HEK293 (cell line): ENCODE results near the gene VWF.

Experiments
- CTCF ChIA-PET: fragments of 350-600 bp; formaldehyde crosslinking; extraction: SDS; loops from one replicate; lab custom pipeline; 2021; ENCODE audit warnings: antibody characterized with exemption; lab: Yijun Ruan, JAX
- POLR2A ChIA-PET: fragments of 300-600 bp; formaldehyde crosslinking; extraction: SDS; loops from one replicate; lab custom pipeline; 2020; ENCODE audit warnings: antibody characterized with exemption, inconsistent platforms; lab: Yijun Ruan, JAX
- H3K27ac ChIP-seq: fragments of 200-500 bp; sonication (Bioruptor generic); 2 replicates; pipeline ENCODE4 v1.5.1; 2014; ENCODE audit warnings: low read depth, low read length, control low read depth, inconsistent platforms; ENCODE audit errors: extremely low read depth
- H3K36me3 ChIP-seq, 2 experiments: fragments of 200-500 bp in 1 of 2; sonication (Bioruptor generic) in 1 of 2; 1 replicate in 1 of 2; 2 replicates in 1 of 2; pipeline ENCODE4 v1.5.1; 2014 to 2017; ENCODE audit warnings: inconsistent platforms in 2 of 2, low read length in 2 of 2; ENCODE audit not compliant: control insufficient read depth in 2 of 2, insufficient read depth in 1 of 2
- H3K4me1 ChIP-seq: fragments of 200-500 bp; sonication (Bioruptor generic); 2 replicates; pipeline ENCODE4 v1.5.1; 2014; ENCODE audit warnings: mild to moderate bottlenecking, low read length, inconsistent platforms; ENCODE audit not compliant: control insufficient read depth, insufficient read depth
- H3K4me3 ChIP-seq: 2 replicates; pipeline ENCODE4 v1.5.1; 2011; ENCODE audit warnings: low read depth, mild to moderate bottlenecking, control low read depth, low read length, moderate library complexity
- H3K9me3 ChIP-seq: fragments of 200-500 bp; sonication (Bioruptor generic); 2 replicates; pipeline ENCODE4 v1.5.1; 2014; ENCODE audit warnings: low read depth, low read length, inconsistent platforms; ENCODE audit not compliant: control insufficient read depth, insufficient read depth
- KLF8 ChIP-seq: fragments of 450-650 bp; formaldehyde crosslinking; IDR thresholded peaks from 2 replicates; pipeline ENCODE4 v1.5.1; 2016; ENCODE audit warnings: missing biosample characterization, missing genetic modification characterization
- SETDB1 ChIP-seq: IDR thresholded peaks from one replicate; pipeline ENCODE4 v1.6.1; 2017; ENCODE audit warnings: mild to moderate bottlenecking, low read length, moderate library complexity, mixed read lengths; ENCODE audit not compliant: insufficient read length
- ZNF140 ChIP-seq: fragments of 450-650 bp; formaldehyde crosslinking; IDR thresholded peaks from 2 replicates; pipeline ENCODE4 v1.5.1; 2016; ENCODE audit warnings: missing biosample characterization, missing genetic modification characterization
- ZNF174 ChIP-seq: fragments of 450-650 bp; formaldehyde crosslinking; IDR thresholded peaks from 2 replicates; pipeline ENCODE4 v1.5.0; 2017; ENCODE audit warnings: missing biosample characterization, mild to moderate bottlenecking, missing genetic modification characterization
- ZNF184 ChIP-seq: fragments of 450-650 bp; IDR thresholded peaks from 2 replicates; pipeline ENCODE4 v1.5.1; 2018; ENCODE audit warnings: missing biosample characterization, mild to moderate bottlenecking, missing genetic modification characterization
- ZNF221 ChIP-seq: fragments of 450-650 bp; formaldehyde crosslinking; IDR thresholded peaks from 2 replicates; pipeline ENCODE4 v1.5.1; 2017; ENCODE audit warnings: missing biosample characterization, missing genetic modification characterization, borderline replicate concordance
- ZNF274 ChIP-seq, 2 experiments: fragments of 200-500 bp in 1 of 2; fragments of 450-650 bp in 1 of 2; sonication (Bioruptor generic) in 1 of 2; formaldehyde crosslinking in 1 of 2; IDR thresholded peaks; 2 replicates each; pipeline versions ENCODE4 v1.5.1 to v1.6.1; 2014 to 2016; ENCODE audit warnings: borderline replicate concordance in 1 of 2, inconsistent platforms in 1 of 2, low read length in 1 of 2, missing biosample characterization in 1 of 2, missing genetic modification characterization in 1 of 2
- ZNF473 ChIP-seq: fragments of 450-650 bp; formaldehyde crosslinking; IDR thresholded peaks from 2 replicates; pipeline ENCODE4 v1.5.1; 2017; ENCODE audit warnings: missing biosample characterization, missing genetic modification characterization
- ZNF610 ChIP-seq: fragments of 450-650 bp; formaldehyde crosslinking; IDR thresholded peaks from 2 replicates; pipeline ENCODE4 v1.5.1; 2016; ENCODE audit warnings: missing biosample characterization, missing genetic modification characterization, borderline replicate concordance
- ZNF658 ChIP-seq: fragments of 450-650 bp; formaldehyde crosslinking; IDR thresholded peaks from 2 replicates; pipeline ENCODE4; 2016; ENCODE audit warnings: missing biosample characterization, missing genetic modification characterization
- ZNF677 ChIP-seq: fragments of 450-650 bp; IDR thresholded peaks from 2 replicates; pipeline ENCODE4 v1.5.0; 2018; ENCODE audit warnings: missing biosample characterization, mild to moderate bottlenecking, missing genetic modification characterization, moderate library complexity
- ZNF785 ChIP-seq: fragments of 450-650 bp; formaldehyde crosslinking; IDR thresholded peaks from 2 replicates; pipeline ENCODE4 v1.5.1; 2016; ENCODE audit warnings: missing biosample characterization, missing genetic modification characterization
- ZNF843 ChIP-seq: fragments of 450-650 bp; formaldehyde crosslinking; IDR thresholded peaks from 2 replicates; pipeline ENCODE4 v1.5.1; 2016; ENCODE audit warnings: missing biosample characterization, missing genetic modification characterization
- ZSCAN30 ChIP-seq: fragments of 450-650 bp; IDR thresholded peaks from 2 replicates; pipeline ENCODE4 v1.5.1; 2018; ENCODE audit warnings: missing biosample characterization, mild to moderate bottlenecking, missing genetic modification characterization, moderate library complexity
- TF ChIP-seq, protein P1 (sequence below): fragments of 450-650 bp; formaldehyde crosslinking; IDR thresholded peaks from 2 replicates; pipeline ENCODE4 v1.5.1; 2016; ENCODE audit warnings: missing biosample characterization, missing genetic modification characterization
- TF ChIP-seq, protein P2 (sequence below): fragments of 450-650 bp; formaldehyde crosslinking; IDR thresholded peaks from 2 replicates; pipeline ENCODE4 v1.5.1; 2016; ENCODE audit warnings: missing biosample characterization, missing genetic modification characterization, borderline replicate concordance
- TF ChIP-seq, protein P3 (sequence below): fragments of 450-650 bp; formaldehyde crosslinking; optimal IDR thresholded peaks from 2 replicates; pipeline ENCODE3; 2016; ENCODE audit warnings: missing biosample characterization, mild to moderate bottlenecking, missing genetic modification characterization
- TF ChIP-seq, protein P4 (sequence below): fragments of 450-650 bp; formaldehyde crosslinking; IDR thresholded peaks from 2 replicates; pipeline ENCODE4 v1.5.1; 2017; ENCODE audit warnings: missing biosample characterization, missing genetic modification characterization
- TF ChIP-seq, protein P5 (sequence below): fragments of 450-650 bp; formaldehyde crosslinking; IDR thresholded peaks from 2 replicates; pipeline ENCODE4 v1.5.1; 2016; ENCODE audit warnings: missing biosample characterization, missing genetic modification characterization
- TF ChIP-seq, protein P6 (sequence below): fragments of 450-650 bp; formaldehyde crosslinking; IDR thresholded peaks from 2 replicates; pipeline ENCODE4 v1.5.0; 2017; ENCODE audit warnings: missing biosample characterization, missing genetic modification characterization, borderline replicate concordance

VWF gene

DNA sequence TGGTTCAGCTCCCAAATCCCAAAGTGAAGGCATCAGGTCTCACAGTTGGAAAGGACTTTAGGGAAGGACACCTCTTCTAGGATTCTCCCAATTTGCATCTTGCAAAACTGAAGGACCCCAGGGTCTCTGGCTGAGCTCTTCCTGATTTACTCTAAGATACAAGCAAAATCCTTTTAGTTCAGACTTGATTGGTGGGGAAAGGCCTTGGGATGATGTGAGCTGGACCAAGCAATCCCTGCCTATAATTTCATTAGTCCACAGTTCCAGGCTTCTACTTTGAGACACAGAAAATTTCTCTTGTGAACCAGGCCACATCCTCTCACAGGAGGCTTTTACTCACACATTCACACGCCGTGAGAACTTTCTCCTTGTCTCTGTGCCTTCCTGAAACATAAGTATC lies 23.6 kb upstream of the VWF start:
- TF ChIP-seq ZNF610 (tag by site-specific recombination) (no peak), ZNF140 (tag by site-specific recombination) (no peak), ZNF785 (tag by site-specific recombination) (no peak), ZNF184 (no peak), ZNF473 (tag by site-specific recombination) (no peak), SETDB1 (no peak), KLF8 (no peak), ZNF221 (tag by site-specific recombination) (no peak), ZNF174 (tag by site-specific recombination) (no peak), ZNF677 (tag by site-specific recombination) (no peak), ZNF274 (IDR thresholded peaks at IDR 0.05; ENCODE audit: low read length) (no peak), ZNF274 (tag by site-specific recombination; IDR thresholded peaks at IDR 0.05; ENCODE audit: borderline replicate concordance) (no peak), ZNF843 (tag by site-specific recombination) (no peak), ZSCAN30 (tag by site-specific recombination) (no peak), ZNF658 (tag by site-specific recombination) (no peak)
- TF ChIP-seq, protein P1, sequence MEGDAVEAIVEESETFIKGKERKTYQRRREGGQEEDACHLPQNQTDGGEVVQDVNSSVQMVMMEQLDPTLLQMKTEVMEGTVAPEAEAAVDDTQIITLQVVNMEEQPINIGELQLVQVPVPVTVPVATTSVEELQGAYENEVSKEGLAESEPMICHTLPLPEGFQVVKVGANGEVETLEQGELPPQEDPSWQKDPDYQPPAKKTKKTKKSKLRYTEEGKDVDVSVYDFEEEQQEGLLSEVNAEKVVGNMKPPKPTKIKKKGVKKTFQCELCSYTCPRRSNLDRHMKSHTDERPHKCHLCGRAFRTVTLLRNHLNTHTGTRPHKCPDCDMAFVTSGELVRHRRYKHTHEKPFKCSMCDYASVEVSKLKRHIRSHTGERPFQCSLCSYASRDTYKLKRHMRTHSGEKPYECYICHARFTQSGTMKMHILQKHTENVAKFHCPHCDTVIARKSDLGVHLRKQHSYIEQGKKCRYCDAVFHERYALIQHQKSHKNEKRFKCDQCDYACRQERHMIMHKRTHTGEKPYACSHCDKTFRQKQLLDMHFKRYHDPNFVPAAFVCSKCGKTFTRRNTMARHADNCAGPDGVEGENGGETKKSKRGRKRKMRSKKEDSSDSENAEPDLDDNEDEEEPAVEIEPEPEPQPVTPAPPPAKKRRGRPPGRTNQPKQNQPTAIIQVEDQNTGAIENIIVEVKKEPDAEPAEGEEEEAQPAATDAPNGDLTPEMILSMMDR (tag by site-specific recombination): no peak
- TF ChIP-seq, protein P2, sequence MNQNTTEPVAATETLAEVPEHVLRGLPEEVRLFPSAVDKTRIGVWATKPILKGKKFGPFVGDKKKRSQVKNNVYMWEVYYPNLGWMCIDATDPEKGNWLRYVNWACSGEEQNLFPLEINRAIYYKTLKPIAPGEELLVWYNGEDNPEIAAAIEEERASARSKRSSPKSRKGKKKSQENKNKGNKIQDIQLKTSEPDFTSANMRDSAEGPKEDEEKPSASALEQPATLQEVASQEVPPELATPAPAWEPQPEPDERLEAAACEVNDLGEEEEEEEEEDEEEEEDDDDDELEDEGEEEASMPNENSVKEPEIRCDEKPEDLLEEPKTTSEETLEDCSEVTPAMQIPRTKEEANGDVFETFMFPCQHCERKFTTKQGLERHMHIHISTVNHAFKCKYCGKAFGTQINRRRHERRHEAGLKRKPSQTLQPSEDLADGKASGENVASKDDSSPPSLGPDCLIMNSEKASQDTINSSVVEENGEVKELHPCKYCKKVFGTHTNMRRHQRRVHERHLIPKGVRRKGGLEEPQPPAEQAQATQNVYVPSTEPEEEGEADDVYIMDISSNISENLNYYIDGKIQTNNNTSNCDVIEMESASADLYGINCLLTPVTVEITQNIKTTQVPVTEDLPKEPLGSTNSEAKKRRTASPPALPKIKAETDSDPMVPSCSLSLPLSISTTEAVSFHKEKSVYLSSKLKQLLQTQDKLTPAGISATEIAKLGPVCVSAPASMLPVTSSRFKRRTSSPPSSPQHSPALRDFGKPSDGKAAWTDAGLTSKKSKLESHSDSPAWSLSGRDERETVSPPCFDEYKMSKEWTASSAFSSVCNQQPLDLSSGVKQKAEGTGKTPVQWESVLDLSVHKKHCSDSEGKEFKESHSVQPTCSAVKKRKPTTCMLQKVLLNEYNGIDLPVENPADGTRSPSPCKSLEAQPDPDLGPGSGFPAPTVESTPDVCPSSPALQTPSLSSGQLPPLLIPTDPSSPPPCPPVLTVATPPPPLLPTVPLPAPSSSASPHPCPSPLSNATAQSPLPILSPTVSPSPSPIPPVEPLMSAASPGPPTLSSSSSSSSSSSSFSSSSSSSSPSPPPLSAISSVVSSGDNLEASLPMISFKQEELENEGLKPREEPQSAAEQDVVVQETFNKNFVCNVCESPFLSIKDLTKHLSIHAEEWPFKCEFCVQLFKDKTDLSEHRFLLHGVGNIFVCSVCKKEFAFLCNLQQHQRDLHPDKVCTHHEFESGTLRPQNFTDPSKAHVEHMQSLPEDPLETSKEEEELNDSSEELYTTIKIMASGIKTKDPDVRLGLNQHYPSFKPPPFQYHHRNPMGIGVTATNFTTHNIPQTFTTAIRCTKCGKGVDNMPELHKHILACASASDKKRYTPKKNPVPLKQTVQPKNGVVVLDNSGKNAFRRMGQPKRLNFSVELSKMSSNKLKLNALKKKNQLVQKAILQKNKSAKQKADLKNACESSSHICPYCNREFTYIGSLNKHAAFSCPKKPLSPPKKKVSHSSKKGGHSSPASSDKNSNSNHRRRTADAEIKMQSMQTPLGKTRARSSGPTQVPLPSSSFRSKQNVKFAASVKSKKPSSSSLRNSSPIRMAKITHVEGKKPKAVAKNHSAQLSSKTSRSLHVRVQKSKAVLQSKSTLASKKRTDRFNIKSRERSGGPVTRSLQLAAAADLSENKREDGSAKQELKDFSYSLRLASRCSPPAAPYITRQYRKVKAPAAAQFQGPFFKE (tag by site-specific recombination): no peak
- TF ChIP-seq, protein P3, sequence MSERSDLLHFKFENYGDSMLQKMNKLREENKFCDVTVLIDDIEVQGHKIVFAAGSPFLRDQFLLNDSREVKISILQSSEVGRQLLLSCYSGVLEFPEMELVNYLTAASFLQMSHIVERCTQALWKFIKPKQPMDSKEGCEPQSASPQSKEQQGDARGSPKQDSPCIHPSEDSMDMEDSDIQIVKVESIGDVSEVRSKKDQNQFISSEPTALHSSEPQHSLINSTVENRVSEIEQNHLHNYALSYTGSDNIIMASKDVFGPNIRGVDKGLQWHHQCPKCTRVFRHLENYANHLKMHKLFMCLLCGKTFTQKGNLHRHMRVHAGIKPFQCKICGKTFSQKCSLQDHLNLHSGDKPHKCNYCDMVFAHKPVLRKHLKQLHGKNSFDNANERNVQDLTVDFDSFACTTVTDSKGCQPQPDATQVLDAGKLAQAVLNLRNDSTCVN (tag by site-specific recombination): no peak
- TF ChIP-seq, protein P4, sequence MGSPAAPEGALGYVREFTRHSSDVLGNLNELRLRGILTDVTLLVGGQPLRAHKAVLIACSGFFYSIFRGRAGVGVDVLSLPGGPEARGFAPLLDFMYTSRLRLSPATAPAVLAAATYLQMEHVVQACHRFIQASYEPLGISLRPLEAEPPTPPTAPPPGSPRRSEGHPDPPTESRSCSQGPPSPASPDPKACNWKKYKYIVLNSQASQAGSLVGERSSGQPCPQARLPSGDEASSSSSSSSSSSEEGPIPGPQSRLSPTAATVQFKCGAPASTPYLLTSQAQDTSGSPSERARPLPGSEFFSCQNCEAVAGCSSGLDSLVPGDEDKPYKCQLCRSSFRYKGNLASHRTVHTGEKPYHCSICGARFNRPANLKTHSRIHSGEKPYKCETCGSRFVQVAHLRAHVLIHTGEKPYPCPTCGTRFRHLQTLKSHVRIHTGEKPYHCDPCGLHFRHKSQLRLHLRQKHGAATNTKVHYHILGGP: no peak
- TF ChIP-seq, protein P5, sequence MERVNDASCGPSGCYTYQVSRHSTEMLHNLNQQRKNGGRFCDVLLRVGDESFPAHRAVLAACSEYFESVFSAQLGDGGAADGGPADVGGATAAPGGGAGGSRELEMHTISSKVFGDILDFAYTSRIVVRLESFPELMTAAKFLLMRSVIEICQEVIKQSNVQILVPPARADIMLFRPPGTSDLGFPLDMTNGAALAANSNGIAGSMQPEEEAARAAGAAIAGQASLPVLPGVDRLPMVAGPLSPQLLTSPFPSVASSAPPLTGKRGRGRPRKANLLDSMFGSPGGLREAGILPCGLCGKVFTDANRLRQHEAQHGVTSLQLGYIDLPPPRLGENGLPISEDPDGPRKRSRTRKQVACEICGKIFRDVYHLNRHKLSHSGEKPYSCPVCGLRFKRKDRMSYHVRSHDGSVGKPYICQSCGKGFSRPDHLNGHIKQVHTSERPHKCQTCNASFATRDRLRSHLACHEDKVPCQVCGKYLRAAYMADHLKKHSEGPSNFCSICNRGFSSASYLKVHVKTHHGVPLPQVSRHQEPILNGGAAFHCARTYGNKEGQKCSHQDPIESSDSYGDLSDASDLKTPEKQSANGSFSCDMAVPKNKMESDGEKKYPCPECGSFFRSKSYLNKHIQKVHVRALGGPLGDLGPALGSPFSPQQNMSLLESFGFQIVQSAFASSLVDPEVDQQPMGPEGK (tag by site-specific recombination): no peak
- TF ChIP-seq, protein P6, sequence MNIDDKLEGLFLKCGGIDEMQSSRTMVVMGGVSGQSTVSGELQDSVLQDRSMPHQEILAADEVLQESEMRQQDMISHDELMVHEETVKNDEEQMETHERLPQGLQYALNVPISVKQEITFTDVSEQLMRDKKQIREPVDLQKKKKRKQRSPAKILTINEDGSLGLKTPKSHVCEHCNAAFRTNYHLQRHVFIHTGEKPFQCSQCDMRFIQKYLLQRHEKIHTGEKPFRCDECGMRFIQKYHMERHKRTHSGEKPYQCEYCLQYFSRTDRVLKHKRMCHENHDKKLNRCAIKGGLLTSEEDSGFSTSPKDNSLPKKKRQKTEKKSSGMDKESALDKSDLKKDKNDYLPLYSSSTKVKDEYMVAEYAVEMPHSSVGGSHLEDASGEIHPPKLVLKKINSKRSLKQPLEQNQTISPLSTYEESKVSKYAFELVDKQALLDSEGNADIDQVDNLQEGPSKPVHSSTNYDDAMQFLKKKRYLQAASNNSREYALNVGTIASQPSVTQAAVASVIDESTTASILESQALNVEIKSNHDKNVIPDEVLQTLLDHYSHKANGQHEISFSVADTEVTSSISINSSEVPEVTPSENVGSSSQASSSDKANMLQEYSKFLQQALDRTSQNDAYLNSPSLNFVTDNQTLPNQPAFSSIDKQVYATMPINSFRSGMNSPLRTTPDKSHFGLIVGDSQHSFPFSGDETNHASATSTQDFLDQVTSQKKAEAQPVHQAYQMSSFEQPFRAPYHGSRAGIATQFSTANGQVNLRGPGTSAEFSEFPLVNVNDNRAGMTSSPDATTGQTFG (tag by site-specific recombination): no peak
- Histone ChIP-seq H3K4me1 (no peaks in the 10 kb centered on the region), H3K4me3 (no peak overlapping the region), H3K27ac (no peak overlapping the region), H3K36me3 (no peaks in the 10 kb centered on the region), H3K9me3 (no peaks in the 10 kb centered on the region)
- ChIA-PET CTCF (interaction anchor here (1.1 kb wide), 1 partner anchor 110 kb away, joined by 3 read pairs; no protein-coding TSS in a partner anchor), POLR2A (no interaction called here)
